ENCODE data around the gene RAMP3. TPM values are rescaled to one million over a fixed set of nuclear protein-coding genes. Genes with fewer than 3 reads are reported as not detected.

RAMP3 gene
- total and polyA plus RNA-seq, 9 of the 15 experiments (the other 6 are each of a cell fraction or from before 2014, with no cell fraction given): not detected

DNA sequence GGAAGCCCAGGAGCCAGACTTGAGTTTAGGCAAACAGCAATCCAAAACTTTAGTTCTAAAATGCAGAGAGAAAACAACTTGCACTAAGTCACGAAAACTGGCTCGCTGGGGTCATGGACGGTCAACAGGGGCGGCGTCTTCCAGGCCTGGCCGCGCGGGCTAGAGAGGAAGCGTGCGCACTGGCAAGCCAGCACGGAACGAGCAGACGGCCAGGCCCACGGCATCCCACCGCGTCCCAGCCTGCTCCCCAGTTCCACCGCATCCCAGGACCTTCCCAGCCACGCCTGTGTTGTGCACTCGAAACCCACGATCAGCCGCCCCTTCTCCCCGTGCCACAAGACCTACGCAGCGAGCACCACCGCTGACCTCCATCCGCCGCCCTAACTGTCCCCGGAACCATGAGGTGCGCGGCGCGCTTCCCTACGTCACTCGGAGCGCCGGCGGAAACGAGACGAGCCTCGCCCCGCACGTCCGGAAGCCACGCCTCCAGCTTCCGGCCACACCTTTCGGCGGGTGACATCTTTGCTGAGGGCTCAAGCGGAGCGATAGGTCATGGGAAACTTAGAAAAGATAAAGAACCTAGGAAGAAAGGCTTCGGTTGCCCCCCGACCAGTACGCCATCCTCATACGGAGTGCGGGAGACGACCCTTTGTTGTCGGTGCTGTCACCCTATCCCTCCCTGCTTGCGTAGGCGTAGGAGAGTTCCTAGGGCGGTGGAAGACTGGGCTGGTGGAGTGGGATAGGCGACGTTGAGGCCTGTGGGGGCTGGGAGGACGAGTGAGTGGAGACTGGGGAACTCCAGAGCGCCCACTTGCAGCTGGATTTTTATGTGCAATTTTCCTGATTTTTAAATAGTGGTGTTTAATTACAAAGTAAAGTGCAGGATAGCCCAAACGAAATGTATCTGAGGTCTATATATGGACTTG lies 46.0 kb upstream of the RAMP3 start, which contains the start of gene TBRG4 (continued):
- no peak for TF ChIP-seq ARID3A (IDR thresholded peaks at IDR 0.05; ENCODE audit: borderline replicate concordance, low read depth, low read length)
- peak; percentile 14 for TF ChIP-seq FOXP4 (CRISPR knock-in tag; IDR thresholded peaks at IDR 0.05; ENCODE audit: borderline replicate concordance)
- TF ChIP-seq, protein P1, sequence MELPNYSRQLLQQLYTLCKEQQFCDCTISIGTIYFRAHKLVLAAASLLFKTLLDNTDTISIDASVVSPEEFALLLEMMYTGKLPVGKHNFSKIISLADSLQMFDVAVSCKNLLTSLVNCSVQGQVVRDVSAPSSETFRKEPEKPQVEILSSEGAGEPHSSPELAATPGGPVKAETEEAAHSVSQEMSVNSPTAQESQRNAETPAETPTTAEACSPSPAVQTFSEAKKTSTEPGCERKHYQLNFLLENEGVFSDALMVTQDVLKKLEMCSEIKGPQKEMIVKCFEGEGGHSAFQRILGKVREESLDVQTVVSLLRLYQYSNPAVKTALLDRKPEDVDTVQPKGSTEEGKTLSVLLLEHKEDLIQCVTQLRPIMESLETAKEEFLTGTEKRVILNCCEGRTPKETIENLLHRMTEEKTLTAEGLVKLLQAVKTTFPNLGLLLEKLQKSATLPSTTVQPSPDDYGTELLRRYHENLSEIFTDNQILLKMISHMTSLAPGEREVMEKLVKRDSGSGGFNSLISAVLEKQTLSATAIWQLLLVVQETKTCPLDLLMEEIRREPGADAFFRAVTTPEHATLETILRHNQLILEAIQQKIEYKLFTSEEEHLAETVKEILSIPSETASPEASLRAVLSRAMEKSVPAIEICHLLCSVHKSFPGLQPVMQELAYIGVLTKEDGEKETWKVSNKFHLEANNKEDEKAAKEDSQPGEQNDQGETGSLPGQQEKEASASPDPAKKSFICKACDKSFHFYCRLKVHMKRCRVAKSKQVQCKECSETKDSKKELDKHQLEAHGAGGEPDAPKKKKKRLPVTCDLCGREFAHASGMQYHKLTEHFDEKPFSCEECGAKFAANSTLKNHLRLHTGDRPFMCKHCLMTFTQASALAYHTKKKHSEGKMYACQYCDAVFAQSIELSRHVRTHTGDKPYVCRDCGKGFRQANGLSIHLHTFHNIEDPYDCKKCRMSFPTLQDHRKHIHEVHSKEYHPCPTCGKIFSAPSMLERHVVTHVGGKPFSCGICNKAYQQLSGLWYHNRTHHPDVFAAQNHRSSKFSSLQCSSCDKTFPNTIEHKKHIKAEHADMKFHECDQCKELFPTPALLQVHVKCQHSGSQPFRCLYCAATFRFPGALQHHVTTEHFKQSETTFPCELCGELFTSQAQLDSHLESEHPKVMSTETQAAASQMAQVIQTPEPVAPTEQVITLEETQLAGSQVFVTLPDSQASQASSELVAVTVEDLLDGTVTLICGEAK (IDR thresholded peaks at IDR 0.05): peak; percentile 95
- TF ChIP-seq, protein P1 (CRISPR knock-in tag; IDR thresholded peaks at IDR 0.05): no peak
- TF ChIP-seq STAG1 (CRISPR knock-in tag; IDR thresholded peaks at IDR 0.05; ENCODE audit: borderline replicate concordance): no peak
- no peak for TF ChIP-seq ZNF41 (CRISPR knock-in tag; conservative IDR thresholded peaks at IDR 0.05)
- TF ChIP-seq CTBP1 (IDR thresholded peaks at IDR 0.05; ENCODE audit: borderline replicate concordance): peak; percentile 84; the same call in 1 of the 2 replicates
- peak; percentile 63; the same call in 1 of the 2 replicates for TF ChIP-seq JUN (IDR thresholded peaks at IDR 0.05; ENCODE audit: borderline replicate concordance, low read depth, low read length)
- no peak for TF ChIP-seq JUN (CRISPR knock-in tag; IDR thresholded peaks at IDR 0.05; ENCODE audit: borderline replicate concordance)
- peak; percentile 96 for TF ChIP-seq GABPA (tag; conservative IDR thresholded peaks at IDR 0.05; ENCODE audit: low read depth)
- TF ChIP-seq EHMT2 (IDR thresholded peaks at IDR 0.05): peak; percentile 82
- TF ChIP-seq U2AF1 (optimal IDR thresholded peaks at IDR 0.05; ENCODE audit: low read depth, low read length): no peak
- TF ChIP-seq ZNF253 (CRISPR knock-in tag; conservative IDR thresholded peaks at IDR 0.05): no peak
- TF ChIP-seq RB1 (IDR thresholded peaks at IDR 0.05; ENCODE audit: low read depth): peak; percentile 60
- peak; percentile 28; the same call in 1 of the 2 replicates for TF ChIP-seq MTA2 (IDR thresholded peaks at IDR 0.05; ENCODE audit: low read depth)
